ENCODE data around the gene FOXL2NB.

FOXL2NB gene

DNA sequence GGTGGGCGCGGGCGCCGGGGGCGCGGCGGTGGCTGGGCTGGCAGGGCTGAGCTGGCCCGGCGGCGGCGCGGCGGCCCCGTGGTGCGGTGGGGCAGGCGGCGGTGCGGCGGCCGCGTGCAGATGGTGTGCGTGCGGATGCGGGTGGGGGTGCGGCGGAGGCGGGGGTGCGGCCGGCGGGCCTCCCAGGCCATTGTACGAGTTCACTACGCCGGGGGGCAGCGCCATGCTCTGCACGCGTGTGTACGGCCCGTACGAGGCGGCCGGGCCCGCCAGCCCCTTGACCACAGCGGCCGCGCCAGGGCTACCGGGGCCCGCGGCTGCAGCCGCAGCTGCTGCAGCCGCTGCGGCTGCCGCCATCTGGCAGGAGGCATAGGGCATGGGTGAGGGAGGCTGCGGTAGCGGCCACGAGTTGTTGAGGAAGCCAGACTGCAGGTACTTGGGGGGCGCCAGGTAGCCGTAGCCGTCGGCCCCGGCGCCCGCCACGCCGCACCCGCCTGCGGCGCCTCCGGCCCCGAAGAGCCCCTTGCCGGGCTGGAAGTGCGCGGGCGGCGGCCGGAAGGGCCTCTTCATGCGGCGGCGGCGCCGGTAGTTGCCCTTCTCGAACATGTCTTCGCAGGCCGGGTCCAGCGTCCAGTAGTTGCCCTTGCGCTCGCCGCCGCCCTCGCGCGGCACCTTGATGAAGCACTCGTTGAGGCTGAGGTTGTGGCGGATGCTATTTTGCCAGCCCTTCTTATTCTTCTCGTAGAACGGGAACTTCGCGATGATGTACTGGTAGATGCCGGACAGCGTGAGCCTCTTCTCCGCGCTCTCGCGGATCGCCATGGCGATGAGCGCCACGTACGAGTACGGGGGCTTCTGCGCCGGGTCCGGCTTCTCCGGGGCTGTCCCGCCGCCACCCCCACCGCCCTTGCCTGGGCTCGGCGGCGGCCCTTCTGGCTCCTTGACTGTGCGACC is 1.0 kb upstream of the FOXL2NB start:
- no peak for DNase-seq (ENCODE audit: low spot score)

- no peak for DNase-seq (ENCODE audit: low spot score)
Observed at GRCh38 chr3:138947495-138948121, 591 bp downstream of the FOXL2NB start.

- DNase-seq (ENCODE audit: low spot score), result no peak
Observed at GRCh38 chr3:138948371-138949001, 1.5 kb downstream of the FOXL2NB start.

- no peak for DNase-seq (ENCODE audit: low spot score)
Observed at GRCh38 chr3:138949002-138949418, 2.0 kb downstream of the FOXL2NB start.

DNA sequence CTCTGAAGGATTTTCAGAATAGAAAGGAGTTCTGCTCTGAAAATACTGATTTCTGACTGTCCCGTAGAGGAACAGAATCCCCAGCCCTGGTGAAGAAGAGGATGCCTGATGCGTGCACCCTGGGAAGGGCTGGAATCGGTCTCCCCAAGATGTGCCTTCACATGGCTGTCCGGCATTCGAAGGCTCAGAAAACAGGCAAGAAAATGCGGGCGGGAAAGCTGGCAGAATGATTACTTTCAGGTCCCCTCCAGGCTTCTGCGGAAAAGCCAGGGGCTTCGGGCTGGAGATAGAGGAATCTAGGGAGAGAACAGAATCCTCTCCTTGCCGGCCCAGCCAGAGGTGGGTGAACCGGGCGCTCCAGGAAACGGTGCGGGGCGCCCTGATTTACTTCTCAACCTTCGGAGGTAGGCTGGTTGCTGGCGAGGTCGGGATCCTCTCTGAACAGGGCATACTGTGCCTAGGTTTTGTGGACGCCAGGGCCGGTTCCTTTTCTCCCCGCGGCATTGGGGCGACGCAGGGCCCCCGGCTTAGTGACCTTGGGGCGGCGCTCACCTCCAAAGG is 2.5 kb downstream of the FOXL2NB start:
- no peak for DNase-seq (ENCODE audit: low spot score)

GRCh38 chr3:138950006-138950644 is 3.1 kb downstream of the FOXL2NB start:
- no peak for DNase-seq (ENCODE audit: low spot score)

GRCh38 chr3:138950701-138951100 is 3.7 kb downstream of the FOXL2NB start:
- no peak for DNase-seq (ENCODE audit: low spot score)

DNA sequence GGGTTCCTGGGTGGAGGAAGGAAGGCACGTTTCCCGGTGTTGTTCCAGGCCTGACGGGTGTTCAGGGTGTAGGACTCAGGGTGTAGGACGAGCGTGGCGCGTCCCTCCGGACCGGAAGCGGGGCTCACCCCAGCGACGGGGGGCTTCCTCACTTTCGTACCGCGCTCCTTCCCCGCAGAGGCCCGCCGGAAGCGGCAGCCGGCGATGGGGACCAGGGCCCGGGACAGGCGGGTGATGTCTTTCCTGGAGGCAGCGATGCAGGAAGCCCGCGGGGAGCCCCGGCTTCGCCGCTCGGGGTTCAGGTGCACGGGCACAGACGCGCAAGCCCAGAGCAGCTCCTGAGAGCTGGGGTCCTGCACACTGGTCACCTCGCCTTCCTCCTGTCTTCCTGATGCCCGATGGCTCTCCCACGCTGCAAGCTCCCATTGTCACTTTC is 13.4 kb downstream of the FOXL2NB start:
- no peak for DNase-seq (ENCODE audit: low spot score)

GRCh38 chr3:138962854-138963560 is 16.0 kb downstream of the FOXL2NB start:
- DNase-seq (ENCODE audit: low spot score), result no peak

DNA sequence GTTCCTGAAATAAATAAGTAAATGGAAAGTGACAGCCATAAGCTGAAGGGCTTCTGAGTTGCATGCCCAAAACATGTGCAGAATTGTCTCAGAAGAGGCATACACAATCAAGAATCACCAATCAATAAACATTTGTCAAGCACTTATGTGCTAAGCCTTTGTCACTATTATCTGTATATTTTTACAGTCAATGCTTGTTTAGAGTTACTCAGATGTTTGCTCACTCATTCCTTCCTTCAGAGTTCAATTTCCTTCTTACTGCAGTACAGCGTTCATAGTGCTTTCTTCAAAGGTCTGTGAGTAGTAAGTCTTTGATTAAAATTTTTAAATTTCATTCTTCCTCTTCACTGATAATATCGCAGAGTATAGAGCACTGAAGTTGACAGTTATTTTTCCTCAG is 17.2 kb downstream of the FOXL2NB start:
- DNase-seq (ENCODE audit: low spot score), result no peak

DNA sequence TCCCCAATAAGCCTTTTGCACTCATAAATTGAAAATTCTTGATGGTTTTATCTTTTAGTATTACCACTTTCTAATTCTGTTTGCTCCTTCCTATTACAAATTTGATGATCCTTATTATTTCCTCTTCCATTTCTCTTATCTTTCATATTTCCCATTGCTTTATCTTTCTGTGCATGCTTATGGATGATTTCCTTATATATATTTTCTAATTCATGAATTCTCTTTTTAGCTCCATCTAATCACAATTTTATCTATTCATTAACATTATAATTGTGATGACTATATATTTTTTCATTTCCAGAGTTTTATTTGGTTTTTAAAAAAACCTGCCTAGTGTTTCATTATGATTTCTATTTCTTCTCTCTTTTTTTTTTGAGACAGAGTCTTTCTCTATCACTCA is 17.9 kb downstream of the FOXL2NB start:
- no peak for DNase-seq (ENCODE audit: low spot score)

DNA sequence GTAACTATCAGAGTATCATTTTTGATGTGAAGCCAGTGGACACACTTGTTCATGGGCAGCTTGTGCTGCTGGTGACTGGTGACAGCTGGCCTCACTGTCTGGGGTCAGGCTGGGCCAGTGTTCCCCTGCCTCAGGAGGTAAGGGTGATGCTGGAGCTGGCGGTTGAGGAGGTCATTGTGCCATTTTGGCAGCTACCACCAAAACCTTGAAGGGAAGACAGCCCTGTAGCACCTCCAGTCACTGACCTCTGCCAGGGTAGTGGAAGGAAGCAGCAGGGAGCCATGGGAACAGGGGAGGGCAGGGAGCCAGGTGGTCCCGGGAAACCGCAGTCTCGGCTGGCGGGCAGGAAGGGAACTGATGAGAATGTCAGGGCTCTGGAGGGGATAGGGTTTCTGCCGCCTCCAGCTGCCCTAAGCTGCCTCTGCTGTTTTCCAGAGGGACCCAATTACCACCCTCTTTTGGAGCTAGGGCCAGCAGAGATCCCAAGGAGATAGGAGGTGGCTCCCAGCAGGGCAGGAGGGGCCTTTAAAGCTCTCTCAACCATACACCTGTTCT is 24.8 kb downstream of the FOXL2NB start:
- no peak for DNase-seq (ENCODE audit: low spot score)

GRCh38 chr3:138972941-138973340 is 25.9 kb downstream of the FOXL2NB start:
- no peak for DNase-seq (ENCODE audit: low spot score)

GRCh38 chr3:138974462-138974861 is 27.4 kb downstream of the FOXL2NB start:
- no peak for DNase-seq (ENCODE audit: low spot score)

GRCh38 chr3:138975351-138975750 is 28.3 kb downstream of the FOXL2NB start:
- DNase-seq (ENCODE audit: low spot score), result no peak

- no peak for DNase-seq (ENCODE audit: low spot score)
Observed at GRCh38 chr3:138976047-138976446, 29.0 kb downstream of the FOXL2NB start.

DNA sequence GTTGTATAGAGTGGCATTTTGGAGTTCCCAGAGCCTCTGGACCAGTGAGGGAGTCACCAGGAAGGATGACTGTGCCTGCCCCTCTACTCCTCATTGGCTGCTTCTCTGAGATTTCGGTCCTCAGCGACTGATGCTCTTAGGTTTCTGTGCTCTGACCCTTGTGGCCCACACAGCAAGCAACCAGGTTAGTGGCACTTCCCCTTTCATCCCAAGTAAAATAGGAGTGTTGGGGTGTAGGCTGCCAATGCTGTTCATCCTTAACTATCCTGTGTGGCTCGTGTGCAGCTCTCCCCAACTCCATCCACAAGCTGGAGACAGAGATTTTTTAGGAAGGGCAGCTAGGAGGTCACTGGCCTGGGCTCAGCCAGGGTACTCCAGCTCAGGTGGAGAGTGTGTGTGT is 37.8 kb downstream of the FOXL2NB start:
- DNase-seq (ENCODE audit: low spot score), result no peak

DNA sequence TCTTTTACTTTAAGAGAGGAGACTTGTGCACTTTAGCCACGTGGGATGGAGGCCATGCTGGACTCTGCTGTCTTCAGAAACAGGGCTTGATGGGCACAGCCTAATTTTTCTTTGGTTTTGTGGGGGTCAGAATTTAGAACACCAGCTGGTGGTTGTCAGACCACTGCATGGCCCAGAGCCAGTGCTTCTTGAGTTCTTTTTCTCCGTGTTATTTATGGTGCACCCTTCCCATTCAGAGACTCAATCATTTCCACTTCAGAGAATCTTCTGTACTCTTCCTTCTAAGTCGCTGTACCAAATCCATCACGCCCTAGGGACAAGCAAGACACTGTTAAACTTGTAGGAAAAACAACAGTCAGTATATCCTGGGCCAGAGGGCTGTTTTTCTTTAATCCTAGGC is 38.9 kb downstream of the FOXL2NB start:
- DNase-seq (ENCODE audit: low spot score), result no peak

- DNase-seq (ENCODE audit: low spot score), result no peak
Observed at GRCh38 chr3:138987181-138987580, 40.2 kb downstream of the FOXL2NB start.

GRCh38 chr3:138995706-138996105 is 48.7 kb downstream of the FOXL2NB start:
- DNase-seq (ENCODE audit: low spot score), result no peak
